Measurements from ENCODE around the gene CARD11.

Gene CARD11

GRCh38 chr7:3043544-3044371 lies at the start of gene CARD11:
Gene CARD11 (minus strand): TSS chr7:3043867. CDS start chr7:2958506, 85,361 bp downstream.
- DNase-seq, result no peak

GRCh38 chr7:3092468-3092867 lies 48.8 kb upstream of the CARD11 start:
- DNase-seq, result no peak

GRCh38 chr7:3091631-3092030 lies 48.0 kb upstream of the CARD11 start:
- no peak for DNase-seq

GRCh38 chr7:3089493-3089892 lies 45.8 kb upstream of the CARD11 start:
- DNase-seq, result peak in 1 of 3 experiments; percentile 30

- no peak for DNase-seq
These were observed 43.6 kb upstream of the CARD11 start for GRCh38 chr7:3087243-3087755.

GRCh38 chr7:3083350-3083749 lies 39.7 kb upstream of the CARD11 start:
- DNase-seq, result no peak

GRCh38 chr7:3082831-3083230 lies 39.2 kb upstream of the CARD11 start:
- no peak for DNase-seq

- DNase-seq, result no peak
These were observed 38.7 kb upstream of the CARD11 start for GRCh38 chr7:3082386-3082785.

- DNase-seq, result peak in 1 of 3 experiments; percentile 66
These were observed 36.4 kb upstream of the CARD11 start for GRCh38 chr7:3080106-3080505.

- no peak for DNase-seq
These were observed 34.8 kb upstream of the CARD11 start for GRCh38 chr7:3078514-3078913.

- DNase-seq, result no peak
These were observed 33.0 kb upstream of the CARD11 start for GRCh38 chr7:3076700-3077099.

- no peak for DNase-seq
These were observed 32.5 kb upstream of the CARD11 start for GRCh38 chr7:3076163-3076562.

- no peak for DNase-seq
These were observed 31.8 kb upstream of the CARD11 start for GRCh38 chr7:3075441-3075840.

GRCh38 chr7:3074459-3074821 lies 30.8 kb upstream of the CARD11 start:
- DNase-seq, result no peak

- no peak for DNase-seq
These were observed 30.2 kb upstream of the CARD11 start for GRCh38 chr7:3073763-3074458.

- DNase-seq, result no peak
These were observed 27.2 kb upstream of the CARD11 start for GRCh38 chr7:3070908-3071307.

- no peak for DNase-seq
These were observed 26.2 kb upstream of the CARD11 start for GRCh38 chr7:3069771-3070449.

GRCh38 chr7:3068530-3068929 lies 24.9 kb upstream of the CARD11 start:
- no peak for DNase-seq

- DNase-seq, result no peak
These were observed 24.1 kb upstream of the CARD11 start for GRCh38 chr7:3067606-3068380.

GRCh38 chr7:3067193-3067592 lies 23.5 kb upstream of the CARD11 start:
- no peak for DNase-seq

- DNase-seq, result no peak
These were observed 22.8 kb upstream of the CARD11 start for GRCh38 chr7:3066506-3066905.

- peak in 1 of 3 experiments; percentile 27 for DNase-seq
These were observed 22.1 kb upstream of the CARD11 start for GRCh38 chr7:3065724-3066143.

- DNase-seq, result no peak
These were observed 20.4 kb upstream of the CARD11 start for GRCh38 chr7:3064067-3064466.

Data from NCI-H1417 (cell line).